A549 (cell line): ENCODE measurements around the gene ZNF576. TPM values are rescaled to one million over a fixed set of nuclear protein-coding genes. Genes with fewer than 3 reads are reported as not detected.

Experiments
- ATAC-seq, 2 experiments: fragments of 200-7000 bp in 1 of 2; fragments of >200 bp in 1 of 2; cut with Nextera tagmentation in 1 of 2; cut with Tn5 transposase in 1 of 2; 3 replicates each; pipeline versions ENCODE4 v1.8.0 to v1.9.1; 2018 to 2020; ENCODE audit warnings: mild to moderate bottlenecking in 1 of 2, moderate library complexity in 1 of 2
- CTCF ChIA-PET: fragments of 300-600 bp; sonication (Branson Sonifier 250); formaldehyde crosslinking; extraction: SDS; loops from one replicate; lab custom pipeline; 2021; ENCODE audit warnings: antibody characterized with exemption, inconsistent platforms; lab: Yijun Ruan, JAX
- POLR2A ChIA-PET: fragments of 350-600 bp; formaldehyde crosslinking; extraction: SDS; loops from one replicate; lab custom pipeline; 2021; ENCODE audit warnings: antibody characterized with exemption, inconsistent platforms; lab: Yijun Ruan, JAX
- DNase-seq, 2 experiments: peaks; one replicate each; pipeline versions ENCODE4 v3.0.0 to v3.0.0-alpha.2; 2011 to 2016; ENCODE audit warnings: low read depth in 1 of 2, low spot score in 1 of 2
- FAIRE-seq: peaks from 2 replicates; lab custom pipeline; 2011; peaks lifted over from hg19 to GRCh38; lab: Jason Lieb, UNC
- H3K27ac ChIP-seq, 2 experiments: fragments of >200 bp; sonication (Bioruptor Twin); formaldehyde crosslinking; 3 replicates each; pipeline ENCODE4 v1.5.1; 2016 to 2017
- H3K4me1 ChIP-seq: fragments of >200 bp; sonication (Bioruptor Twin); formaldehyde crosslinking; 3 replicates; pipeline ENCODE4 v1.6.1; 2016
- H3K4me2 ChIP-seq: fragments of >200 bp; sonication (Bioruptor Twin); formaldehyde crosslinking; 3 replicates; pipeline ENCODE4 v1.6.1; 2016
- H3K4me3 ChIP-seq: fragments of >200 bp; sonication (Bioruptor Twin); formaldehyde crosslinking; 3 replicates; pipeline ENCODE4 v1.5.1; 2016
- H3K9me3 ChIP-seq: fragments of >200 bp; sonication (Bioruptor Twin); formaldehyde crosslinking; 3 replicates; pipeline ENCODE4 v1.6.1; 2016
- CBX2 ChIP-seq: fragments of 200-600 bp; sonication (generic); IDR thresholded peaks from 2 replicates; pipeline ENCODE4 v1.6.1; 2016; ENCODE audit warnings: low read depth, mild to moderate bottlenecking, borderline replicate concordance
- CHD4 ChIP-seq: fragments of 200-600 bp; sonication (generic); IDR thresholded peaks from 2 replicates; pipeline ENCODE4 v1.6.1; 2016; ENCODE audit warnings: antibody characterized with exemption, mild to moderate bottlenecking, borderline replicate concordance
- FOSB ChIP-seq: fragments of 250-450 bp; sonication (Bioruptor Pico); IDR thresholded peaks from 2 replicates; pipeline ENCODE4 v1.5.0; 2020; ENCODE audit warnings: mild to moderate bottlenecking, moderate library complexity
- GATA3 ChIP-seq: IDR thresholded peaks from 2 replicates; pipeline ENCODE4 v1.6.1; 2012; ENCODE audit warnings: borderline replicate concordance
- HDAC2 ChIP-seq: fragments of 200-600 bp; sonication (generic); IDR thresholded peaks from 2 replicates; pipeline ENCODE4 v1.6.1; 2016
- HEYL ChIP-seq: fragments of 250-450 bp; sonication (Bioruptor Pico); IDR thresholded peaks from 2 replicates; pipeline ENCODE4 v1.8.0; 2021; ENCODE audit warnings: mild to moderate bottlenecking, moderate library complexity
- JUNB ChIP-seq: fragments of >200 bp; sonication (Bioruptor Twin); formaldehyde crosslinking; IDR thresholded peaks from 2 replicates; pipeline ENCODE4 v1.6.1; 2016
- KDM1A ChIP-seq: fragments of 200-600 bp; sonication (generic); IDR thresholded peaks from 2 replicates; pipeline ENCODE4 v1.6.1; 2016; ENCODE audit warnings: low read depth, mild to moderate bottlenecking
- KDM5A ChIP-seq: fragments of 200-600 bp; sonication (generic); IDR thresholded peaks from 2 replicates; pipeline ENCODE4 v1.6.1; 2016; ENCODE audit warnings: antibody characterized with exemption, mild to moderate bottlenecking
- MAZ ChIP-seq: fragments of 150-350 bp; IDR thresholded peaks from 2 replicates; pipeline ENCODE4 v1.6.1; 2014; ENCODE audit warnings: antibody characterized with exemption, low read depth, low read length, borderline replicate concordance
- MYC ChIP-seq: IDR thresholded peaks from 2 replicates; pipeline ENCODE4 v1.6.1; 2012; ENCODE audit warnings: mild to moderate bottlenecking, inconsistent platforms, low read length, improper control_type of control experiment, borderline replicate concordance
- PHF8 ChIP-seq: fragments of 200-600 bp; sonication (generic); IDR thresholded peaks from 2 replicates; pipeline ENCODE4 v1.6.1; 2016; ENCODE audit warnings: low read depth, mild to moderate bottlenecking, antibody characterized with exemption, moderate library complexity, borderline replicate concordance
- RAD21 ChIP-seq, 2 experiments: fragments of >200 bp in 1 of 2; sonication (Bioruptor Twin) in 1 of 2; formaldehyde crosslinking in 1 of 2; IDR thresholded peaks in 1 of 2; conservative IDR thresholded peaks in 1 of 2; 2 replicates in 1 of 2; 3 replicates in 1 of 2; pipeline ENCODE4 v1.6.1; 2012 to 2018; ENCODE audit warnings: inconsistent platforms in 1 of 2
- RCOR1 ChIP-seq: fragments of 150-350 bp; IDR thresholded peaks from 2 replicates; pipeline ENCODE4 v1.6.1; 2014; ENCODE audit warnings: antibody characterized with exemption, low read length, low read depth
- SMC3 ChIP-seq: fragments of >200 bp; sonication (Bioruptor Twin); formaldehyde crosslinking; IDR thresholded peaks from 3 replicates; pipeline ENCODE4 v1.6.1; 2018; ENCODE audit warnings: inconsistent platforms
- SREBF2 ChIP-seq: fragments of 450-650 bp; IDR thresholded peaks from 2 replicates; pipeline ENCODE4 v1.6.1; 2014; ENCODE audit warnings: mild to moderate bottlenecking, moderate library complexity
- ZSCAN20 ChIP-seq: fragments of 250-450 bp; sonication (Bioruptor Pico); IDR thresholded peaks from 2 replicates; pipeline ENCODE4 v1.8.0; 2022; ENCODE audit warnings: mild to moderate bottlenecking, moderate library complexity
- WGBS: methylation state at CpG from one replicate; pipeline ENCODE4 v1.1.6; 2017; ENCODE audit errors: missing lambda C conversion rate; 5-methylcytosine and 5-hydroxymethylcytosine counted together
- polyA plus RNA-seq, 4 experiments: library from polyadenylated mRNA; depleted of rRNA in 3 of 4; stranded (reverse); fragments of >200 nt; fragmentation: RNase III in 1 of 4; extraction: RNeasy Plus Mini Kit Qiagen cat#74134 plus additional on column Dnase treatment in 1 of 4; gene quantifications; 2 replicates in 3 of 4; 3 replicates in 1 of 4; pipeline ENCODE4 v1.2.3, GENCODE V29; 2011 to 2017
- TF ChIP-seq, protein P1 (sequence below): IDR thresholded peaks from 2 replicates; pipeline ENCODE4 v1.6.1; 2012
- TF ChIP-seq, protein P2 (sequence below): fragments of >200 bp; sonication (Bioruptor Twin); formaldehyde crosslinking; IDR thresholded peaks from 3 replicates; pipeline ENCODE4 v1.5.1; 2016
- TF ChIP-seq, protein P3 (sequence below): IDR thresholded peaks from 2 replicates; pipeline ENCODE4 v1.6.1; 2012; ENCODE audit warnings: low read depth, borderline replicate concordance

The ZNF576 gene
- polyA plus RNA-seq, 2 of the 4 experiments (the other 2 are of a cell fraction): 10.6 to 16.5 TPM

DNA sequence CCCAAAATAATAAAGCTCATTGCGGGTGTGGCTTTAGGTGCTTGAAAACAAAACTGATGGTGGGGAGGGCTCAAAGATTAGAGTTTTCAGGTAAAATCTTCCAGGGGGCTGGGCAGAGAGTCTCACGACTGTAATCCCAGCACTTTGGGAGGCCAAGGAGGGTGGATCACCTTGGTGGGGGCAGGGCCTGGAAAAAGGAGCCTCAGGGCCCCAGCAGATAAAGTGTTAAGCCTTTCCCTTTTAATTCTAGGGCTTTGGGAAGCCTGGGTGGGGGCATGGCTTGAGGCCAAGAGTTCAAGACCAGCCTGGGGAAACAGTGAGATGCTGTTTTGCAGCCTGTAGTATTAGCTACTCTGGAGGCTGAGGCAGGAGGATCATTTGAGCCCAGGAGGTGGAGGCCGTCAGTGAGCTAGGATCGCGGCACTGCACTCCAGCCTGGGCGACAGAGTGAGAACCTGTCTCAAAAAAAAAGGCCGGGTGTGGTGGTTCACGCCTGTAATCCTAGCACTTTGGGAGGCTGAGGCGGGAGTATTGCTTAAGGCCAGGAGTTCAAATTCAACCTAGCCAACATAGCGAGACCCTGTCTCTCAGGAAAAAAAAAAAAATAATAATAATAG is 2.2 kb upstream of the ZNF576 start:
- ATAC-seq (no peak), DNase-seq (no peak), FAIRE-seq (no peak)
- CTCF ChIA-PET: interaction anchor here (0.6 to 4.6 kb wide), 38 partner anchors 8 to 216 kb away, joined by 3 to 51 read pairs (median 4); partner anchors contain the start of genes KCNN4, PINLYP, XRCC1 and ZNF575
- 93% methylated on average over 10 of the region's 10 CpGs for WGBS
- no peak for TF ChIP-seq MYC
- TF ChIP-seq HEYL (CRISPR knock-in tag): no peak
- no peak for TF ChIP-seq FOSB (CRISPR knock-in tag)
- no peak for TF ChIP-seq ZSCAN20
- no peak for TF ChIP-seq SMC3
- no peak for TF ChIP-seq JUNB
- TF ChIP-seq HDAC2: no peak
- no peak for TF ChIP-seq MAZ
- H3K4me1 ChIP-seq: peaks cover 19% of the 10 kb centered on the region
- peak overlapping the region; percentile 96 for H3K4me2 ChIP-seq
- H3K27ac ChIP-seq: peak overlapping the region in 1 of 2 experiments; percentile 87; a peak in 3 of 6 replicates
- no peaks in the 10 kb centered on the region for H3K9me3 ChIP-seq
- POLR2A ChIA-PET: interaction anchor here (0.5 to 2.5 kb wide), 3 partner anchors 9 to 92 kb away, joined by 3 to 21 read pairs (median 3); partner anchors contain the start of gene ZNF575
- H3K4me3 ChIP-seq: peak overlapping the region; percentile 66

DNA sequence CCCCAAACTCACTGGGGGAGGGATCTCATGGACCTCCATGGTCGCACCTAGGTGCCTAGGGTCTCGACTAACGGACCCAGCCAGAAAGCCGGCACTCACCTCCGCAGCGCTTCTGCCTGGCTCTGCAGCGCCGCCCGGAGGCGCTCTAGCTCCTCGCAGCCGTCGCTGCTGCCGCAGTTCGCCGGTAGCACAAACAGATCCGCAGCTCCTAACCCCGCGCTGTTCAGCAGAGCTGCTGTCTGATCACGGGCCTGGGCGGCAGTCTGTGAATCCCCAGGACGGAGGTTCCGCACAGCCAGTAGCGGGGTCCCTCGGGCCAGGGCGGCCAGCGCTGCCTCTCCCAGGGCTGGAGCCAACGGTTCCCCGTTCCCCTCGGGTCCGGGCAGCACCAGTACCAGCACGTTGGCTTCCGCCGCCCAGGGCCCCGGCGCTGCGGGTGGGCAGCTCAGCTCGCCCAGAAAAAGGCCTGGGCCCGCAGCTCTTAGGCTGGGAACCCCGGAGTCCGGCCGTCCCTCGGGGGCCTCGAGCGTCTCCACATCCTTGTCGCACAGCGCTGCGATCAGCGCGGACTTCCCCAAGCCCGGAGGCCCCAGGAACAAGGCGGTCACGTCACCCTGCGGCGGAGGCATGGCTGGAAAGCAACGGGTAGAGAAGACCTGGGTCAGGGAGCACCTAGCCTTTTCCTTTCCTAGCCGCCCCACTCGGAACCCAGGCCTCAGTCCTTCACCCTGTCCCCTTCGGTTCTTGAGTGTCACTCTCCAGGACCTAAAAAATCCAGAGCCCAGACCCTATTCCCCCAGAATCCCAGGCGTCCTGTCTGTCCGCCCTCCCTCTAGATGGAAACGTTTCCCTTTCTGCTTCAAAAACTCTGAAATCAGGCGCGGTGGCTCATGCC is 1.4 kb upstream of the ZNF576 start:
- no peaks in the 10 kb centered on the region for H3K9me3 ChIP-seq
- H3K4me1 ChIP-seq: peaks cover 19% of the 10 kb centered on the region
- POLR2A ChIA-PET: interaction anchor here (0.5 to 2.5 kb wide), 4 partner anchors 10 to 93 kb away, joined by 3 to 21 read pairs (median 7); partner anchors contain the start of gene ZNF575
- ATAC-seq (peak; percentile 31 to 61; a peak in 4 of 6 replicates), DNase-seq (peak in 1 of 2 experiments; percentile 76), FAIRE-seq (no peak)
- WGBS: 14% methylated on average over 39 of the region's 64 CpGs
- peak overlapping the region; percentile 66 for H3K4me3 ChIP-seq
- peak overlapping the region; percentile 96 for H3K4me2 ChIP-seq
- CTCF ChIA-PET: interaction anchor here (0.6 to 4.6 kb wide), 41 partner anchors 8 to 491 kb away, joined by 3 to 51 read pairs (median 4); partner anchors contain the start of genes KCNN4, PINLYP, XRCC1 and ZNF575
- TF ChIP-seq PHF8: no peak
- peak; percentile 4; the same call in 1 of the 2 replicates for TF ChIP-seq KDM5A
- no peak for TF ChIP-seq CHD4
- TF ChIP-seq SREBF2: no peak
- TF ChIP-seq, protein P1, sequence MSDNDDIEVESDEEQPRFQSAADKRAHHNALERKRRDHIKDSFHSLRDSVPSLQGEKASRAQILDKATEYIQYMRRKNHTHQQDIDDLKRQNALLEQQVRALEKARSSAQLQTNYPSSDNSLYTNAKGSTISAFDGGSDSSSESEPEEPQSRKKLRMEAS: no peak
- TF ChIP-seq, protein P2, sequence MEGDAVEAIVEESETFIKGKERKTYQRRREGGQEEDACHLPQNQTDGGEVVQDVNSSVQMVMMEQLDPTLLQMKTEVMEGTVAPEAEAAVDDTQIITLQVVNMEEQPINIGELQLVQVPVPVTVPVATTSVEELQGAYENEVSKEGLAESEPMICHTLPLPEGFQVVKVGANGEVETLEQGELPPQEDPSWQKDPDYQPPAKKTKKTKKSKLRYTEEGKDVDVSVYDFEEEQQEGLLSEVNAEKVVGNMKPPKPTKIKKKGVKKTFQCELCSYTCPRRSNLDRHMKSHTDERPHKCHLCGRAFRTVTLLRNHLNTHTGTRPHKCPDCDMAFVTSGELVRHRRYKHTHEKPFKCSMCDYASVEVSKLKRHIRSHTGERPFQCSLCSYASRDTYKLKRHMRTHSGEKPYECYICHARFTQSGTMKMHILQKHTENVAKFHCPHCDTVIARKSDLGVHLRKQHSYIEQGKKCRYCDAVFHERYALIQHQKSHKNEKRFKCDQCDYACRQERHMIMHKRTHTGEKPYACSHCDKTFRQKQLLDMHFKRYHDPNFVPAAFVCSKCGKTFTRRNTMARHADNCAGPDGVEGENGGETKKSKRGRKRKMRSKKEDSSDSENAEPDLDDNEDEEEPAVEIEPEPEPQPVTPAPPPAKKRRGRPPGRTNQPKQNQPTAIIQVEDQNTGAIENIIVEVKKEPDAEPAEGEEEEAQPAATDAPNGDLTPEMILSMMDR: peak; percentile 65
- peak; percentile 46; the same call in 2 of the 3 replicates for TF ChIP-seq SMC3
- TF ChIP-seq KDM1A: no peak
- no peak for TF ChIP-seq RCOR1
- TF ChIP-seq, protein P3, sequence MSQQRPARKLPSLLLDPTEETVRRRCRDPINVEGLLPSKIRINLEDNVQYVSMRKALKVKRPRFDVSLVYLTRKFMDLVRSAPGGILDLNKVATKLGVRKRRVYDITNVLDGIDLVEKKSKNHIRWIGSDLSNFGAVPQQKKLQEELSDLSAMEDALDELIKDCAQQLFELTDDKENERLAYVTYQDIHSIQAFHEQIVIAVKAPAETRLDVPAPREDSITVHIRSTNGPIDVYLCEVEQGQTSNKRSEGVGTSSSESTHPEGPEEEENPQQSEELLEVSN: no peak
- no peak for TF ChIP-seq CBX2
- no peak for TF ChIP-seq GATA3
- TF ChIP-seq RAD21 (conservative IDR thresholded peaks at IDR 0.05 in 1 of 2, IDR thresholded peaks at IDR 0.05 in 1 of 2): peak; percentile 66 to 72
- H3K27ac ChIP-seq: peak overlapping the region; percentile 79 to 87
